SK-N-SH (cell line): ENCODE data around the gene ANAPC5. TPM values are rescaled to one million over a fixed set of nuclear protein-coding genes. Genes with fewer than 3 reads are reported as not detected.
"Not testable (repeated sequence)": the region's sequence is repeated elsewhere in the genome, so short reads cannot be mapped to it uniquely, and the experiment has no call there.

Source experiments
- CTCF ChIA-PET: fragments of 300-600, 350-600 bp; formaldehyde crosslinking; extraction: SDS; loops from one replicate; lab custom pipeline; 2021; lab: Yijun Ruan, JAX
- POLR2A ChIA-PET: fragments of 350-600 bp; sonication (Branson Sonifier 250); formaldehyde crosslinking; extraction: SDS; loops from one replicate; lab custom pipeline; 2020; ENCODE audit warnings: antibody characterized with exemption, inconsistent platforms; lab: Yijun Ruan, JAX
- DNase-seq: peaks from one replicate; pipeline ENCODE4 v3.0.0; 2012
- H2AFZ ChIP-seq: fragments of 200-600 bp; sonication (generic); 2 replicates; pipeline ENCODE4 v1.8.1; 2016; ENCODE audit warnings: antibody characterized with exemption, mild to moderate bottlenecking, low read depth
- H3F3A ChIP-seq: fragments of 200-600 bp; sonication (generic); replicated peaks from 2 replicates; pipeline ENCODE3; 2016; ENCODE audit warnings: antibody characterized with exemption, mild to moderate bottlenecking; ENCODE audit not compliant: insufficient read depth
- H3K27ac ChIP-seq, 2 experiments: fragments of 200-500 bp in 1 of 2; fragments of 200-600 bp in 1 of 2; sonication (Bioruptor generic) in 1 of 2; sonication (generic), shearing (Covaris generic) in 1 of 2; 2 replicates each; pipeline versions ENCODE4 v1.5.1 to v1.6.1; 2014 to 2016; ENCODE audit warnings: low read depth in 2 of 2, inconsistent platforms in 1 of 2, low read length in 1 of 2, mild to moderate bottlenecking in 1 of 2, mixed read lengths in 1 of 2
- H3K27me3 ChIP-seq: fragments of 200-600 bp; sonication (generic), shearing (Covaris generic); 2 replicates; pipeline ENCODE4 v1.6.1; 2016; ENCODE audit warnings: mixed run types; ENCODE audit not compliant: insufficient read depth
- H3K36me3 ChIP-seq, 2 experiments: fragments of 200-500 bp in 1 of 2; fragments of 200-600 bp in 1 of 2; sonication (Bioruptor generic) in 1 of 2; sonication (generic) in 1 of 2; replicated peaks in 1 of 2; 2 replicates each; pipeline versions ENCODE3 to v1.5.1; 2014 to 2016; ENCODE audit warnings: low read length in 1 of 2, mild to moderate bottlenecking in 1 of 2; ENCODE audit not compliant: insufficient read depth in 2 of 2, control insufficient read depth in 1 of 2
- H3K4me1 ChIP-seq, 2 experiments: fragments of 200-500 bp in 1 of 2; fragments of 200-600 bp in 1 of 2; sonication (Bioruptor generic) in 1 of 2; sonication (generic), shearing (Covaris generic) in 1 of 2; 2 replicates each; pipeline versions ENCODE4 v1.5.1 to v1.6.1; 2014 to 2016; ENCODE audit warnings: low read depth in 1 of 2, low read length in 1 of 2, mixed run types in 1 of 2; ENCODE audit not compliant: insufficient read depth in 2 of 2, control insufficient read depth in 1 of 2
- H3K4me2 ChIP-seq: fragments of 200-600 bp; sonication (generic), shearing (Covaris generic); 2 replicates; pipeline ENCODE4 v1.6.1; 2017; ENCODE audit warnings: mixed run types
- H3K4me3 ChIP-seq, 2 experiments: fragments of 200-500 bp in 1 of 2; fragments of 200-600 bp in 1 of 2; sonication (Bioruptor generic) in 1 of 2; sonication (generic), shearing (Covaris generic) in 1 of 2; 2 replicates each; pipeline versions ENCODE4 v1.5.1 to v1.8.1; 2014 to 2016; ENCODE audit warnings: low read depth in 2 of 2, inconsistent platforms in 1 of 2, low read length in 1 of 2, mild to moderate bottlenecking in 1 of 2, mixed read lengths in 1 of 2, moderate library complexity in 1 of 2
- H3K79me2 ChIP-seq: fragments of 200-600 bp; sonication (generic); 2 replicates; pipeline ENCODE4 v1.8.1; 2017; ENCODE audit warnings: mild to moderate bottlenecking; ENCODE audit not compliant: insufficient read depth
- H3K9ac ChIP-seq: fragments of 200-600 bp; sonication (generic); 2 replicates; pipeline ENCODE4 v1.6.1; 2017; ENCODE audit warnings: mixed run types
- H3K9me2 ChIP-seq: fragments of 200-600 bp; sonication (generic); 2 replicates; pipeline ENCODE4 v1.6.1; 2017; ENCODE audit warnings: mixed run types
- H3K9me3 ChIP-seq: fragments of 200-600 bp; sonication (generic); 2 replicates; pipeline ENCODE4 v1.6.1; 2017; ENCODE audit warnings: mixed run types, mild to moderate bottlenecking, moderate library complexity
- H4K20me1 ChIP-seq: fragments of 200-600 bp; sonication (generic); 2 replicates; pipeline ENCODE4 v1.6.1; 2017; ENCODE audit warnings: mild to moderate bottlenecking, mixed run types; ENCODE audit not compliant: insufficient read depth
- FOSL2 ChIP-seq: IDR thresholded peaks from 2 replicates; pipeline ENCODE4 v1.4.0; 2012; ENCODE audit warnings: low read depth, mild to moderate bottlenecking, moderate library complexity, borderline replicate concordance
- FOXJ3 ChIP-seq: sonication (generic); formaldehyde crosslinking; IDR thresholded peaks from 2 replicates; pipeline ENCODE4 v1.5.1; 2020; ENCODE audit warnings: mild to moderate bottlenecking, missing genetic modification reagents
- JUND ChIP-seq: IDR thresholded peaks from 2 replicates; pipeline ENCODE4 v1.4.0; 2012
- TCF12 ChIP-seq: IDR thresholded peaks from 2 replicates; pipeline ENCODE4 v1.4.0; 2012
- WGBS: methylation state at CpG from one replicate; pipeline ENCODE4 v1.1.6; 2017; ENCODE audit warnings: low lambda C conversion rate; 5-methylcytosine and 5-hydroxymethylcytosine counted together
- polyA plus RNA-seq, 3 experiments: library from polyadenylated mRNA; depleted of rRNA; stranded (reverse); fragments of >200 nt; gene quantifications; 2 replicates each; pipeline ENCODE4 v1.2.3, GENCODE V29; 2012
- TF ChIP-seq, protein P1 (sequence below): fragments of 200-600 bp; sonication (generic); IDR thresholded peaks from 2 replicates; pipeline ENCODE4 v1.6.1; 2017; ENCODE audit warnings: antibody characterized with exemption, mild to moderate bottlenecking, moderate library complexity

The ANAPC5 gene
- polyA plus RNA-seq, 1 of the 3 experiments (the other 2 are of a cell fraction): 110 TPM

- Histone ChIP-seq H3K9me3 (no peaks in the 10 kb centered on the region), H3K27ac (no peak overlapping the region), H3K27me3 (no peaks in the 10 kb centered on the region), H3K9me2 (no peaks in the 10 kb centered on the region), H3K9ac (no peak overlapping the region), H3K4me2 (0 out of 2 replicates have a peak overlapping the region, but pooled peaks have one; percentile 10), H2AFZ (no peak overlapping the region), H3F3A (peaks cover 6% of the 10 kb centered on the region), H3K4me3 (no peak overlapping the region), H3K4me1 (peaks cover 0 to 5% of the 10 kb centered on the region in 2 experiments; a peak in 2 of 4 replicates), H4K20me1 (no peaks in the 10 kb centered on the region), H3K79me2 (no peaks in the 10 kb centered on the region), H3K36me3 (no peaks in the 10 kb centered on the region)
- no peak for DNase-seq
- WGBS: 65% methylated on average over 5 of the region's 5 CpGs
- ChIA-PET POLR2A (no interaction called here), CTCF (interaction anchor here (1.7 kb wide), 1 partner anchor 54 kb away, joined by 4 read pairs; no protein-coding TSS in a partner anchor)
- peak; percentile 70 for TF ChIP-seq FOSL2
- TF ChIP-seq TCF12: peak; percentile 57
- no peak for TF ChIP-seq FOXJ3 (CRISPR knock-in tag)
- TF ChIP-seq JUND: peak; percentile 35
These were observed 36.3 kb upstream of the ANAPC5 start for GRCh38 chr12:121388421-121388981.

- H3K36me3 ChIP-seq, H3K27ac ChIP-seq, DNase-seq, H3K9me3 ChIP-seq, H3K9me2 ChIP-seq, H2AFZ ChIP-seq, POLR2A ChIA-PET, H3K79me2 ChIP-seq, H3K4me1 ChIP-seq, H3K4me2 ChIP-seq, H3K27me3 ChIP-seq, H4K20me1 ChIP-seq, H3K9ac ChIP-seq, H3F3A ChIP-seq, H3K4me3 ChIP-seq: not testable (repeated sequence)
- WGBS: 88% methylated on average over 6 of the region's 6 CpGs
- CTCF ChIA-PET: interaction anchor here (0.6 to 3.4 kb wide), 3 partner anchors 51 to 553 kb away, joined by 3 to 12 read pairs (median 3); no protein-coding TSS in a partner anchor
These were observed 32.7 kb upstream of the ANAPC5 start for GRCh38 chr12:121384891-121385290.

GRCh38 chr12:121383601-121384021 is 31.4 kb upstream of the ANAPC5 start:
- TF ChIP-seq, protein P1, sequence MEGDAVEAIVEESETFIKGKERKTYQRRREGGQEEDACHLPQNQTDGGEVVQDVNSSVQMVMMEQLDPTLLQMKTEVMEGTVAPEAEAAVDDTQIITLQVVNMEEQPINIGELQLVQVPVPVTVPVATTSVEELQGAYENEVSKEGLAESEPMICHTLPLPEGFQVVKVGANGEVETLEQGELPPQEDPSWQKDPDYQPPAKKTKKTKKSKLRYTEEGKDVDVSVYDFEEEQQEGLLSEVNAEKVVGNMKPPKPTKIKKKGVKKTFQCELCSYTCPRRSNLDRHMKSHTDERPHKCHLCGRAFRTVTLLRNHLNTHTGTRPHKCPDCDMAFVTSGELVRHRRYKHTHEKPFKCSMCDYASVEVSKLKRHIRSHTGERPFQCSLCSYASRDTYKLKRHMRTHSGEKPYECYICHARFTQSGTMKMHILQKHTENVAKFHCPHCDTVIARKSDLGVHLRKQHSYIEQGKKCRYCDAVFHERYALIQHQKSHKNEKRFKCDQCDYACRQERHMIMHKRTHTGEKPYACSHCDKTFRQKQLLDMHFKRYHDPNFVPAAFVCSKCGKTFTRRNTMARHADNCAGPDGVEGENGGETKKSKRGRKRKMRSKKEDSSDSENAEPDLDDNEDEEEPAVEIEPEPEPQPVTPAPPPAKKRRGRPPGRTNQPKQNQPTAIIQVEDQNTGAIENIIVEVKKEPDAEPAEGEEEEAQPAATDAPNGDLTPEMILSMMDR: peak; percentile 35
- TF ChIP-seq FOXJ3 (CRISPR knock-in tag): no peak
- no peak overlapping the region for H3K4me3 ChIP-seq
- ChIA-PET CTCF (interaction anchor here (0.8 to 3.4 kb wide), 4 partner anchors 9 to 49 kb away, joined by 3 to 12 read pairs (median 3); no protein-coding TSS in a partner anchor), POLR2A (no interaction called here)
- H3F3A ChIP-seq: no peaks in the 10 kb centered on the region
- H3K4me1 ChIP-seq: no peaks in the 10 kb centered on the region
- H3K9me2 ChIP-seq: no peaks in the 10 kb centered on the region
- H3K9ac ChIP-seq: no peak overlapping the region
- WGBS: 96% methylated on average over 9 of the region's 9 CpGs
- no peaks in the 10 kb centered on the region for H3K27me3 ChIP-seq
- no peak overlapping the region for H3K4me2 ChIP-seq
- DNase-seq: no peak
- no peaks in the 10 kb centered on the region for H3K79me2 ChIP-seq
- no peaks in the 10 kb centered on the region for H3K36me3 ChIP-seq
- H3K9me3 ChIP-seq: no peaks in the 10 kb centered on the region
- H2AFZ ChIP-seq: no peak overlapping the region
- no peaks in the 10 kb centered on the region for H4K20me1 ChIP-seq
- no peak overlapping the region for H3K27ac ChIP-seq
